K562 (cell line): ENCODE results near the gene RPS19BP1. TPM values are rescaled to one million over a fixed set of nuclear protein-coding genes. Genes with fewer than 3 reads are reported as not detected.

Experiments
- BCL6 ChIP-seq: fragments of 250-450 bp; sonication (Bioruptor Pico); IDR thresholded peaks from 2 replicates; pipeline ENCODE4 v1.4.0; 2020
- CREM ChIP-seq: IDR thresholded peaks from 2 replicates; pipeline ENCODE4 v1.6.1; 2014; ENCODE audit warnings: antibody characterized with exemption, low read depth
- DMBX1 ChIP-seq: fragments of 250-450 bp; sonication (Bioruptor Pico); IDR thresholded peaks from 2 replicates; pipeline ENCODE4 v1.8.0; 2022; ENCODE audit warnings: inconsistent platforms, mild to moderate bottlenecking, moderate library complexity, borderline replicate concordance
- GABPB1 ChIP-seq: sonication (generic); formaldehyde crosslinking; IDR thresholded peaks from 2 replicates; pipeline ENCODE4 v1.8.0; 2022; ENCODE audit warnings: mild to moderate bottlenecking, missing genetic modification reagents
- GTF2F1 ChIP-seq: IDR thresholded peaks from 2 replicates; pipeline ENCODE4 v1.6.1; 2011; ENCODE audit warnings: low read depth, low read length, improper control_type of control experiment
- HDAC2 ChIP-seq: fragments of 450-650 bp; IDR thresholded peaks from 2 replicates; pipeline ENCODE4 v1.6.1; 2016; ENCODE audit warnings: mild to moderate bottlenecking
- HDGF ChIP-seq: fragments of 450-650 bp; IDR thresholded peaks from 2 replicates; pipeline ENCODE4 v1.6.1; 2016
- HNRNPUL1 ChIP-seq: fragments of 200-400 bp; formaldehyde crosslinking; IDR thresholded peaks from 2 replicates; pipeline ENCODE4 v1.6.1; 2017; ENCODE audit warnings: low read length
- MYNN ChIP-seq, 2 experiments: sonication (generic); formaldehyde crosslinking in 1 of 2; IDR thresholded peaks; 2 replicates each; pipeline versions ENCODE4 v1.5.0 to v1.6.1; 2016 to 2020; ENCODE audit warnings: antibody characterized with exemption in 1 of 2, missing genetic modification reagents in 1 of 2
- NR2C1 ChIP-seq, 2 experiments: fragments of 450-650 bp; IDR thresholded peaks; 2 replicates each; pipeline ENCODE4 v1.6.1; 2017; ENCODE audit warnings: mild to moderate bottlenecking in 2 of 2, antibody characterized with exemption in 1 of 2, inconsistent platforms in 1 of 2, missing compliant biosample characterization in 1 of 2, missing genetic modification characterization in 1 of 2
- POLR2B ChIP-seq: fragments of 450-650 bp; IDR thresholded peaks from 2 replicates; pipeline ENCODE4 v1.6.1; 2018; ENCODE audit warnings: low read depth; ENCODE audit not compliant: partially characterized antibody
- RBM39 ChIP-seq: fragments of 200-400 bp; formaldehyde crosslinking; optimal IDR thresholded peaks from 2 replicates; pipeline ENCODE3; 2018; ENCODE audit warnings: low read depth, low read length
- SMAD4 ChIP-seq: fragments of 250-450 bp; sonication (Bioruptor Pico); conservative IDR thresholded peaks from 2 replicates; pipeline ENCODE4 v1.8.0; 2021; ENCODE audit warnings: inconsistent platforms, mild to moderate bottlenecking, moderate library complexity
- ZFPM2 ChIP-seq: fragments of 250-450 bp; sonication (Bioruptor Pico); IDR thresholded peaks from 2 replicates; pipeline ENCODE4 v1.5.1; 2022; ENCODE audit warnings: mild to moderate bottlenecking
- ZNF197 ChIP-seq: fragments of 200-800 bp; sonication (Bioruptor generic); IDR thresholded peaks from 2 replicates; pipeline ENCODE4 v1.6.1; 2016; ENCODE audit warnings: low read depth, missing genetic modification characterization, missing compliant biosample characterization
- ZNF76 ChIP-seq: fragments of 250-450 bp; sonication (Bioruptor Pico); IDR thresholded peaks from 2 replicates; pipeline ENCODE4 v1.4.0; 2020; ENCODE audit warnings: mild to moderate bottlenecking, moderate library complexity, borderline replicate concordance
- ZNF785 ChIP-seq: fragments of 250-450 bp; sonication (Bioruptor Pico); IDR thresholded peaks from 2 replicates; pipeline ENCODE4 v1.4.0; 2020; ENCODE audit warnings: mild to moderate bottlenecking
- polyA plus RNA-seq, 8 experiments: library from polyadenylated mRNA; depleted of rRNA in 4 of 8; stranded (reverse) in 5 of 8; unstranded in 3 of 8; fragments of >200 nt; fragmentation: Nextera tagmentation in 2 of 8; fragmentation: Illumina TruSeq in 1 of 8; extraction: Ambion mirVana in 2 of 8; extraction: Trizol in 1 of 8; gene quantifications; 2 replicates each; pipeline versions ENCODE4 v1.2.1 to v1.2.3, GENCODE V29; 2011 to 2014; ENCODE audit warnings: inconsistent platforms in 1 of 8, missing spikeins in 1 of 8
- total RNA-seq, 7 experiments: library from RNA; depleted of rRNA in 6 of 7; stranded (reverse); fragments of >200 nt in 6 of 7; fragmentation: Illumina TruSeq in 2 of 7; extraction: Trizol in 2 of 7; gene quantifications; 2 replicates each; pipeline versions ENCODE4 v1.2.1 to v1.2.3, GENCODE V29; 2011 to 2021; ENCODE audit warnings: low replicate concordance in 1 of 7
- TF ChIP-seq, protein P1 (sequence below), 2 experiments: fragments of 450-650 bp in 1 of 2; sonication (generic) in 1 of 2; formaldehyde crosslinking in 1 of 2; IDR thresholded peaks; 2 replicates each; pipeline versions ENCODE4 v1.7.1 to v1.9.0; 2016 to 2022; ENCODE audit warnings: inconsistent platforms in 1 of 2, mild to moderate bottlenecking in 1 of 2, missing genetic modification reagents in 1 of 2

Gene RPS19BP1
- total and polyA plus RNA-seq, 9 of the 15 experiments (the other 6 are each of a cell fraction or from before 2014, with no cell fraction given) = 3.0 to 223 (median 84.3) TPM

- TF ChIP-seq, protein P1, sequence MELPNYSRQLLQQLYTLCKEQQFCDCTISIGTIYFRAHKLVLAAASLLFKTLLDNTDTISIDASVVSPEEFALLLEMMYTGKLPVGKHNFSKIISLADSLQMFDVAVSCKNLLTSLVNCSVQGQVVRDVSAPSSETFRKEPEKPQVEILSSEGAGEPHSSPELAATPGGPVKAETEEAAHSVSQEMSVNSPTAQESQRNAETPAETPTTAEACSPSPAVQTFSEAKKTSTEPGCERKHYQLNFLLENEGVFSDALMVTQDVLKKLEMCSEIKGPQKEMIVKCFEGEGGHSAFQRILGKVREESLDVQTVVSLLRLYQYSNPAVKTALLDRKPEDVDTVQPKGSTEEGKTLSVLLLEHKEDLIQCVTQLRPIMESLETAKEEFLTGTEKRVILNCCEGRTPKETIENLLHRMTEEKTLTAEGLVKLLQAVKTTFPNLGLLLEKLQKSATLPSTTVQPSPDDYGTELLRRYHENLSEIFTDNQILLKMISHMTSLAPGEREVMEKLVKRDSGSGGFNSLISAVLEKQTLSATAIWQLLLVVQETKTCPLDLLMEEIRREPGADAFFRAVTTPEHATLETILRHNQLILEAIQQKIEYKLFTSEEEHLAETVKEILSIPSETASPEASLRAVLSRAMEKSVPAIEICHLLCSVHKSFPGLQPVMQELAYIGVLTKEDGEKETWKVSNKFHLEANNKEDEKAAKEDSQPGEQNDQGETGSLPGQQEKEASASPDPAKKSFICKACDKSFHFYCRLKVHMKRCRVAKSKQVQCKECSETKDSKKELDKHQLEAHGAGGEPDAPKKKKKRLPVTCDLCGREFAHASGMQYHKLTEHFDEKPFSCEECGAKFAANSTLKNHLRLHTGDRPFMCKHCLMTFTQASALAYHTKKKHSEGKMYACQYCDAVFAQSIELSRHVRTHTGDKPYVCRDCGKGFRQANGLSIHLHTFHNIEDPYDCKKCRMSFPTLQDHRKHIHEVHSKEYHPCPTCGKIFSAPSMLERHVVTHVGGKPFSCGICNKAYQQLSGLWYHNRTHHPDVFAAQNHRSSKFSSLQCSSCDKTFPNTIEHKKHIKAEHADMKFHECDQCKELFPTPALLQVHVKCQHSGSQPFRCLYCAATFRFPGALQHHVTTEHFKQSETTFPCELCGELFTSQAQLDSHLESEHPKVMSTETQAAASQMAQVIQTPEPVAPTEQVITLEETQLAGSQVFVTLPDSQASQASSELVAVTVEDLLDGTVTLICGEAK (IDR thresholded peaks at IDR 0.05) = peak; percentile 38; the same call in 1 of the 2 replicates
- TF ChIP-seq, protein P1 (CRISPR knock-in tag; IDR thresholded peaks at IDR 0.05) = no peak
- TF ChIP-seq HDGF (no peak), HNRNPUL1 (no peak), MYNN (IDR thresholded peaks at IDR 0.05) (no peak), MYNN (CRISPR knock-in tag; IDR thresholded peaks at IDR 0.05) (no peak), BCL6 (no peak), ZFPM2 (no peak), ZNF785 (CRISPR knock-in tag) (no peak), ZNF197 (peak; percentile 66; the same call in 1 of the 2 replicates), GTF2F1 (no peak), ZNF76 (no peak; the same call in 1 of the 2 replicates), RBM39 (no peak), NR2C1 (IDR thresholded peaks at IDR 0.05) (no peak), NR2C1 (tag; IDR thresholded peaks at IDR 0.05) (0 out of 2 replicates have a peak, but pooled peaks have one; percentile 25), SMAD4 (CRISPR knock-in tag) (peak; percentile 41; the same call in 1 of the 2 replicates), HDAC2 (peak; percentile 88; the same call in 1 of the 2 replicates), DMBX1 (peak; percentile 54; the same call in 1 of the 2 replicates), POLR2B (no peak), CREM (peak; percentile 34; the same call in 1 of the 2 replicates), GABPB1 (CRISPR knock-in tag) (no peak; the same call in 1 of the 2 replicates)
Observed at GRCh38 chr22:39545386-39546365, 13.1 kb upstream of the RPS19BP1 start (continued).
